H1 (cell line): ENCODE measurements around the gene TBC1D2B. TPM values are rescaled to one million over a fixed set of nuclear protein-coding genes. Genes with fewer than 3 reads are reported as not detected.
"Not testable (repeated sequence)": the region's sequence is repeated elsewhere in the genome, so short reads cannot be mapped to it uniquely, and the experiment has no call there.

Source experiments
- CTCF ChIA-PET: fragments of 300-600 bp; sonication (Branson Sonifier 250); formaldehyde crosslinking; loops from one replicate; lab custom pipeline; 2021; ENCODE audit not compliant: partially characterized antibody; lab: Charles Lee
- POLR2A ChIA-PET: fragments of 300-600 bp; sonication (Branson Sonifier 250); formaldehyde crosslinking; loops from one replicate; lab custom pipeline; 2021; ENCODE audit warnings: inconsistent platforms; ENCODE audit not compliant: partially characterized antibody; lab: Charles Lee
- DNase-seq, 2 experiments: peaks; one replicate each; pipeline versions ENCODE4 v3.0.0 to v3.0.0-alpha.2; 2010 to 2022; ENCODE audit warnings: low spot score in 2 of 2, low read depth in 1 of 2, mixed read lengths in 1 of 2
- FAIRE-seq: peaks from 2 replicates; lab custom pipeline; 2011; peaks lifted over from hg19 to GRCh38; lab: Jason Lieb, UNC
- H2AFZ ChIP-seq: 2 replicates; pipeline ENCODE4 v1.8.1; 2012; ENCODE audit warnings: low read length, inconsistent platforms
- H2AK5ac ChIP-seq: 2 replicates; pipeline ENCODE4 v1.6.1; 2013; ENCODE audit warnings: low read depth, low read length
- H2BK120ac ChIP-seq: replicated peaks from 2 replicates; pipeline ENCODE3; 2013; ENCODE audit warnings: low read depth, low read length, inconsistent platforms
- H2BK12ac ChIP-seq: 2 replicates; pipeline ENCODE4 v1.6.1; 2013; ENCODE audit warnings: low read depth, low read length
- H2BK15ac ChIP-seq: 2 replicates; pipeline ENCODE4 v1.6.1; 2013; ENCODE audit warnings: low read length
- H2BK20ac ChIP-seq: 2 replicates; pipeline ENCODE4 v1.6.1; 2013; ENCODE audit warnings: low read length
- H2BK5ac ChIP-seq: 2 replicates; pipeline ENCODE4 v1.6.1; 2013; ENCODE audit warnings: low read depth, low read length
- H3K14ac ChIP-seq: 2 replicates; pipeline ENCODE4 v1.6.1; 2013; ENCODE audit warnings: inconsistent platforms; ENCODE audit not compliant: insufficient read length
- H3K18ac ChIP-seq: 2 replicates; pipeline ENCODE4 v1.6.1; 2013; ENCODE audit warnings: low read length; ENCODE audit errors: extremely low read depth
- H3K23ac ChIP-seq: 2 replicates; pipeline ENCODE4 v1.6.1; 2013; ENCODE audit warnings: inconsistent platforms; ENCODE audit not compliant: insufficient read length
- H3K23me2 ChIP-seq: 2 replicates; pipeline ENCODE4 v1.6.1; 2013; ENCODE audit warnings: low read depth, low read length
- H3K27ac ChIP-seq: 2 replicates; pipeline ENCODE4 v1.6.1; 2011; ENCODE audit warnings: low read depth, low read length, inconsistent platforms
- H3K27me3 ChIP-seq, 4 experiments: replicated peaks in 1 of 4; 1 replicate in 1 of 4; 2 replicates in 3 of 4; pipeline versions ENCODE4 v1.6.1 to v1.8.1; 2011 to 2013; ENCODE audit warnings: low read length in 3 of 4, mild to moderate bottlenecking in 3 of 4, inconsistent platforms in 2 of 4, mixed read lengths in 2 of 4, moderate library complexity in 1 of 4; ENCODE audit not compliant: control insufficient read depth in 3 of 4, insufficient read depth in 3 of 4; ENCODE audit errors: extremely low read depth in 1 of 4
- H3K36me3 ChIP-seq, 4 experiments: 2 replicates each; pipeline versions ENCODE4 v1.6.1 to v1.8.1; 2011 to 2013; ENCODE audit warnings: mild to moderate bottlenecking in 4 of 4, low read length in 3 of 4, moderate library complexity in 2 of 4, control low read depth in 1 of 4, inconsistent platforms in 1 of 4; ENCODE audit not compliant: insufficient read depth in 4 of 4, control insufficient read depth in 2 of 4
- H3K4ac ChIP-seq: replicated peaks from 2 replicates; pipeline ENCODE3; 2013; ENCODE audit warnings: low read length, low read depth, mixed read lengths, inconsistent platforms; ENCODE audit not compliant: insufficient read length
- H3K4me1 ChIP-seq, 4 experiments: replicated peaks in 1 of 4; 1 replicate in 1 of 4; 2 replicates in 3 of 4; pipeline versions ENCODE4 v1.6.1 to v1.8.1; 2011 to 2013; ENCODE audit warnings: low read length in 3 of 4, inconsistent platforms in 2 of 4, mixed read lengths in 1 of 4; ENCODE audit not compliant: insufficient read depth in 4 of 4, control insufficient read depth in 3 of 4
- H3K4me2 ChIP-seq, 2 experiments: 2 replicates each; pipeline versions ENCODE4 v1.6.1 to v1.8.1; 2011 to 2013; ENCODE audit warnings: low read depth in 2 of 2, low read length in 2 of 2, control low read depth in 1 of 2, inconsistent platforms in 1 of 2, mild to moderate bottlenecking in 1 of 2; ENCODE audit not compliant: insufficient read depth in 1 of 2
- H3K4me3 ChIP-seq, 4 experiments: fragments of 200-600, 300-600 bp in 1 of 4; sonication (generic), shearing (Covaris generic), sonication (Bioruptor Twin) in 1 of 4; 2 replicates each; pipeline versions ENCODE4 v1.5.1 to v1.8.1; 2011 to 2016; ENCODE audit warnings: low read length in 4 of 4, low read depth in 3 of 4, control low read depth in 2 of 4, inconsistent platforms in 2 of 4, mild to moderate bottlenecking in 2 of 4, mixed read lengths in 1 of 4, moderate library complexity in 1 of 4; ENCODE audit not compliant: insufficient read depth in 2 of 4; ENCODE audit errors: extremely low read depth in 1 of 4
- H3K56ac ChIP-seq: replicated peaks from 2 replicates; pipeline ENCODE3; 2013; ENCODE audit warnings: low read depth, mild to moderate bottlenecking, mixed read lengths, low read length, inconsistent platforms; ENCODE audit not compliant: insufficient read length
- H3K79me1 ChIP-seq: 2 replicates; pipeline ENCODE4 v1.6.1; 2013; ENCODE audit warnings: low read depth, low read length, control low read depth
- H3K79me2 ChIP-seq, 2 experiments: 2 replicates each; pipeline versions ENCODE4 v1.6.1 to v1.8.1; 2012 to 2013; ENCODE audit warnings: low read length in 2 of 2, mild to moderate bottlenecking in 2 of 2, inconsistent platforms in 1 of 2; ENCODE audit not compliant: insufficient read depth in 2 of 2, control insufficient read depth in 1 of 2
- H3K9ac ChIP-seq, 4 experiments: replicated peaks in 1 of 4; 1 replicate in 1 of 4; 2 replicates in 3 of 4; pipeline versions ENCODE4 v1.6.1 to v1.8.1; 2011 to 2013; ENCODE audit warnings: low read depth in 3 of 4, low read length in 3 of 4, control low read depth in 2 of 4, mild to moderate bottlenecking in 2 of 4, moderate library complexity in 2 of 4, inconsistent platforms in 1 of 4; ENCODE audit errors: extremely low read depth in 1 of 4
- H3K9me3 ChIP-seq, 2 experiments: 2 replicates each; pipeline versions ENCODE4 v1.6.1 to v1.8.1; 2012 to 2013; ENCODE audit warnings: mild to moderate bottlenecking in 2 of 2, moderate library complexity in 2 of 2, control low read depth in 1 of 2, inconsistent platforms in 1 of 2, low read depth in 1 of 2, low read length in 1 of 2, mixed read lengths in 1 of 2; ENCODE audit not compliant: insufficient read depth in 2 of 2
- H4K20me1 ChIP-seq, 2 experiments: replicated peaks in 1 of 2; 2 replicates each; pipeline versions ENCODE3 to v1.8.1; 2011 to 2013; ENCODE audit warnings: inconsistent platforms in 2 of 2, low read length in 2 of 2, mild to moderate bottlenecking in 1 of 2; ENCODE audit not compliant: insufficient read depth in 2 of 2, control insufficient read depth in 1 of 2
- H4K5ac ChIP-seq: 2 replicates; pipeline ENCODE4 v1.6.1; 2013; ENCODE audit warnings: low read length, low read depth, mixed read lengths, inconsistent platforms; ENCODE audit not compliant: insufficient read length
- H4K8ac ChIP-seq: 2 replicates; pipeline ENCODE4 v1.8.0; 2013; ENCODE audit warnings: mild to moderate bottlenecking, moderate library complexity, low read length, inconsistent platforms; ENCODE audit not compliant: insufficient read depth; ENCODE audit errors: extremely low read depth
- H4K91ac ChIP-seq: replicated peaks from 2 replicates; pipeline ENCODE3; 2013; ENCODE audit warnings: low read length, mixed read lengths, inconsistent platforms; ENCODE audit not compliant: insufficient read length
- WGBS, 2 experiments: shearing (Covaris generic) in 1 of 2; methylation state at CpG; one replicate each; pipeline versions ENCODE4 v1.1.6 to v1.1.7; 2013 to 2015; ENCODE audit warnings: low lambda C conversion rate in 2 of 2, mixed read lengths in 2 of 2, inconsistent platforms in 1 of 2, low coverage in 1 of 2, missing lambda C conversion rate in 1 of 2; ENCODE audit not compliant: insufficient replicate concordance in 2 of 2, insufficient coverage in 1 of 2, insufficient read length in 1 of 2; ENCODE audit errors: extremely low coverage in 1 of 2, missing lambda C conversion rate in 1 of 2; 5-methylcytosine and 5-hydroxymethylcytosine counted together
- polyA plus RNA-seq, 7 experiments: library from polyadenylated mRNA; depleted of rRNA in 3 of 7; stranded (reverse) in 5 of 7; unstranded in 2 of 7; fragments of >200 nt in 5 of 7; fragments of 200-250 nt in 2 of 7; gene quantifications; 1 replicate in 5 of 7; 2 replicates in 1 of 7; 4 replicates in 1 of 7; pipeline versions ENCODE4 v1.2.1 to v1.2.3, GENCODE V29; 2011 to 2013; ENCODE audit warnings: missing spikeins in 2 of 7, mixed read lengths in 2 of 7
- total RNA-seq: library from RNA; stranded (reverse); fragmentation: NEBNext Ultra II Directional; extraction: Animal tissue kit (Norgen Biotek cat#: 25700); gene quantifications from 2 replicates; pipeline ENCODE4 v1.2.1, GENCODE V29; 2021

Gene TBC1D2B
- total and polyA plus RNA-seq, 2 of the 8 experiments (the other 6 are each of a cell fraction or from before 2014, with no cell fraction given): 11.9 to 19.5 TPM

DNA sequence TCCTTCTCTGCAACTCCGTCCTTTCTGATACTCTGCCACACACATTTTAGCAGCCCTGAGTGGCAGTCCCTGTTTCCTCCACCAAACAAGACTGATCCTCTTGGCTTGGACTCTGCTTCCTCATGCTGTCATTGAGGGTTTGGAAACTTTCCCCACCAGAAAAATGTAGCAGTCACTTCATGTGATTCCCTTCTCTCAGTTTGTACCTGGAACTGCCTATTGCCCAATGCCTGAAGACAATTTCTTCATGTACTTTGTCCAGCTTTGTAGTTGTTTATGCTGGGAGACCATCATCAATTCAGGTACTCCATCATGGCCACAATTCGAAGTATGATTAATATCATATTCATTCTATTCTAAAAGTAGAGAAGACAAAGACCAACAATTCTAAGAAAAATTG is 119.5 kb downstream of the TBC1D2B start:
- H3K4me3 ChIP-seq, H3K79me2 ChIP-seq, H2BK12ac ChIP-seq, H3K56ac ChIP-seq, H3K9ac ChIP-seq, H3K4me2 ChIP-seq, H3K27ac ChIP-seq, FAIRE-seq, H2AFZ ChIP-seq, DNase-seq, H3K9me3 ChIP-seq, H2BK15ac ChIP-seq, H4K91ac ChIP-seq, H2BK5ac ChIP-seq, H4K20me1 ChIP-seq, H3K4ac ChIP-seq, POLR2A ChIA-PET, H3K79me1 ChIP-seq, H2BK20ac ChIP-seq, H2BK120ac ChIP-seq, H3K18ac ChIP-seq, H4K8ac ChIP-seq, H2AK5ac ChIP-seq, H3K4me1 ChIP-seq, H3K27me3 ChIP-seq, H3K23ac ChIP-seq, H3K14ac ChIP-seq, H4K5ac ChIP-seq, H3K23me2 ChIP-seq, H3K36me3 ChIP-seq: not testable (repeated sequence)
- CTCF ChIA-PET: interaction anchor here (1.4 to 5.5 kb wide), 9 partner anchors 10 to 285 kb away, joined by 3 to 30 read pairs (median 11); no protein-coding TSS in a partner anchor
- 83% methylated on average over 2 of the region's 2 CpGs; no CpG with 5 or more reads in 1 of the 2 experiments for WGBS, 2 experiments

DNA sequence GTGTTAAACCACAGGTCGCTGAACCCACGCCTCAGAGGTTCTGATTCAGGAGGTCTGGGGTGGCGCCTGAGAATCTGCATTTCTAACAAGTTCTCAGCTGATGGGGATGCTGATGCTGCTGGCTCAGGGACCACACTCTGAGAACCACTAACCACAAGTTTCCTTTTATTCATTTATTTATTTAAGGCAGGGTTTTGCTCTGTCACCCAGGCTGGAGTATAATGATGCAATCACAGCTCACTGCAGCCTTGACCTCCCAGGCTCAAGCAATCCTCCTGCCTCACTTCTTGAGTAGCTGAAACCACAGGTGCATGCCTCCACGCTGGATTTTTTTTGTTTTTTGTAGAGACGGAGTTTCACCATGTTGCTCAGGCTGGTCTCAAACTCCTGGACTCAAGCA is 123.6 kb downstream of the TBC1D2B start:
- H2BK20ac ChIP-seq, POLR2A ChIA-PET, H2BK120ac ChIP-seq, H2BK5ac ChIP-seq, H3K79me2 ChIP-seq, H3K23me2 ChIP-seq, H3K4ac ChIP-seq, FAIRE-seq, H3K4me2 ChIP-seq, H3K9me3 ChIP-seq, H3K18ac ChIP-seq, H2AK5ac ChIP-seq, H4K5ac ChIP-seq, H3K14ac ChIP-seq, H3K4me1 ChIP-seq, H3K4me3 ChIP-seq, H3K27me3 ChIP-seq, H2BK12ac ChIP-seq, H3K56ac ChIP-seq, H3K23ac ChIP-seq, H3K36me3 ChIP-seq, H2AFZ ChIP-seq, H2BK15ac ChIP-seq, H4K20me1 ChIP-seq, H3K27ac ChIP-seq, H4K91ac ChIP-seq, H3K79me1 ChIP-seq, H3K9ac ChIP-seq, H4K8ac ChIP-seq: not testable (repeated sequence)
- 60% methylated on average over 5 of the region's 5 CpGs; no CpG with 5 or more reads in 1 of the 2 experiments for WGBS, 2 experiments
- DNase-seq: peak in 1 of 2 experiments; percentile 26
- CTCF ChIA-PET: interaction anchor here (1.1 to 2.5 kb wide), 3 partner anchors 44 to 154 kb away, joined by 3 to 9 read pairs (median 8); no protein-coding TSS in a partner anchor
